ENCODE results near the gene CLDN11. TPM values are rescaled to one million over a fixed set of nuclear protein-coding genes. Genes with fewer than 3 reads are reported as not detected.

The CLDN11 gene
- total and polyA plus RNA-seq, 4 donors, result 0.28 to 3.3 (median 1.9) TPM

- no peak overlapping the region for H3K9ac ChIP-seq (ENCODE audit: low read depth in 1 of 2, low read length in 2 of 2)
- no peaks in the 10 kb centered on the region for H3K9me3 ChIP-seq (ENCODE audit: control insufficient read depth in 4 of 4, low read length in 3 of 4)
- no peaks in the 10 kb centered on the region for H3K27me3 ChIP-seq (ENCODE audit: control insufficient read depth in 4 of 4, insufficient read depth in 4 of 4, low read length in 3 of 4)
- 89% methylated on average over 14 of the region's 14 CpGs for WGBS
- TF ChIP-seq HNF4A (conservative IDR thresholded peaks at IDR 0.05) (no peak), TAF1 (conservative IDR thresholded peaks at IDR 0.05) (no peak), NR2F2 (IDR thresholded peaks at IDR 0.05) (no peak), REST (IDR thresholded peaks at IDR 0.05) (no peak), YY1 (IDR thresholded peaks at IDR 0.05) (no peak)
- no peak overlapping the region for H3K27ac ChIP-seq (ENCODE audit: low read depth in 1 of 2, low read length in 2 of 2)
- no peaks in the 10 kb centered on the region for H3K36me3 ChIP-seq (ENCODE audit: control insufficient read depth in 4 of 4, insufficient read depth in 3 of 4, low read depth in 1 of 4, low read length in 3 of 4)
- no peak for DNase-seq (ENCODE audit: low spot score)
- peaks cover 0 to 4% (median 0%) of the 10 kb centered on the region in 4 donors for H3K4me1 ChIP-seq (ENCODE audit: control insufficient read depth in 4 of 4, insufficient read depth in 4 of 4, low read length in 3 of 4)
- no peak overlapping the region for H3K4me3 ChIP-seq (ENCODE audit: low read depth in 1 of 3, low read length in 3 of 3)
Measured at GRCh38 chr3:170467007-170467406, 48.3 kb downstream of the CLDN11 start.

- no peaks in the 10 kb centered on the region for H3K36me3 ChIP-seq (ENCODE audit: control insufficient read depth in 4 of 4, insufficient read depth in 3 of 4, low read depth in 1 of 4, low read length in 3 of 4)
- H3K9me3 ChIP-seq (ENCODE audit: control insufficient read depth in 4 of 4, low read length in 3 of 4), result no peaks in the 10 kb centered on the region
- no peak overlapping the region for H3K9ac ChIP-seq (ENCODE audit: low read depth in 1 of 2, low read length in 2 of 2)
- TF ChIP-seq MAX (IDR thresholded peaks at IDR 0.05), result no peak
- TF ChIP-seq EGR1 (IDR thresholded peaks at IDR 0.05; ENCODE audit: low read depth in 2 of 2), result no peak
- no peak for TF ChIP-seq RAD21 (IDR thresholded peaks at IDR 0.05)
- no peak for TF ChIP-seq NR2F2 (IDR thresholded peaks at IDR 0.05)
- TF ChIP-seq FOXA1 (IDR thresholded peaks at IDR 0.05), result no peak
- no peak for TF ChIP-seq YY1 (IDR thresholded peaks at IDR 0.05)
- TF ChIP-seq FOXA2 (IDR thresholded peaks at IDR 0.05), result no peak
- TF ChIP-seq ATF3 (IDR thresholded peaks at IDR 0.05), result no peak
- peaks cover 0 to 4% (median 0%) of the 10 kb centered on the region in 4 donors for H3K4me1 ChIP-seq (ENCODE audit: control insufficient read depth in 4 of 4, insufficient read depth in 4 of 4, low read length in 3 of 4)
- no peak overlapping the region for H3K4me3 ChIP-seq (ENCODE audit: low read depth in 1 of 3, low read length in 3 of 3)
- H3K27ac ChIP-seq (ENCODE audit: low read depth in 1 of 2, low read length in 2 of 2), result no peak overlapping the region
- DNase-seq (ENCODE audit: low spot score), result no peak
- no peaks in the 10 kb centered on the region for H3K27me3 ChIP-seq (ENCODE audit: control insufficient read depth in 4 of 4, insufficient read depth in 4 of 4, low read length in 3 of 4)
- WGBS, result 73% methylated on average over 7 of the region's 7 CpGs
Measured at GRCh38 chr3:170467571-170468147, 49.0 kb downstream of the CLDN11 start.

GRCh38 chr3:170469151-170470062, 50.7 kb downstream of the CLDN11 start:
- TF ChIP-seq RXRA (IDR thresholded peaks at IDR 0.05) (no peak), CTCF (IDR thresholded peaks at IDR 0.05; ENCODE audit: low read depth, low read length, missing input control) (no peak), SP1 (IDR thresholded peaks at IDR 0.05) (no peak), FOXA2 (IDR thresholded peaks at IDR 0.05) (no peak), RAD21 (IDR thresholded peaks at IDR 0.05) (no peak), TAF1 (conservative IDR thresholded peaks at IDR 0.05) (no peak), ZBTB33 (IDR thresholded peaks at IDR 0.05) (no peak), GABPA (IDR thresholded peaks at IDR 0.05 in 1 of 2, conservative IDR thresholded peaks at IDR 0.05 in 1 of 2) (no peak)
- no peak for DNase-seq (ENCODE audit: low spot score)
- 65% methylated on average over 5 of the region's 5 CpGs for WGBS

More at GRCh38 chr3:170469151-170470062, 50.7 kb downstream of the CLDN11 start:
- Histone ChIP-seq H3K9me3 (ENCODE audit: control insufficient read depth in 4 of 4, low read length in 3 of 4) (no peaks in the 10 kb centered on the region), H3K4me1 (ENCODE audit: control insufficient read depth in 4 of 4, insufficient read depth in 4 of 4, low read length in 3 of 4) (peaks cover 0 to 4% (median 0%) of the 10 kb centered on the region in 4 donors), H3K27me3 (ENCODE audit: control insufficient read depth in 4 of 4, insufficient read depth in 4 of 4, low read length in 3 of 4) (no peaks in the 10 kb centered on the region), H3K4me3 (ENCODE audit: low read depth in 1 of 3, low read length in 3 of 3) (no peak overlapping the region), H3K27ac (ENCODE audit: low read depth in 1 of 2, low read length in 2 of 2) (no peak overlapping the region), H3K36me3 (ENCODE audit: control insufficient read depth in 4 of 4, insufficient read depth in 3 of 4, low read depth in 1 of 4, low read length in 3 of 4) (no peaks in the 10 kb centered on the region), H3K9ac (ENCODE audit: low read depth in 1 of 2, low read length in 2 of 2) (no peak overlapping the region)
